Spleen (tissue), 11 donors: ENCODE measurements around the gene TMEM217. TPM values are rescaled to one million over a fixed set of nuclear protein-coding genes. Genes with fewer than 3 reads are reported as not detected.

Experiments
- DNase-seq: peaks from one replicate; pipeline ENCODE4 v3.0.0-alpha.2; 2020
- H3K27ac ChIP-seq, 8 donors: fragments of 200-600 bp; sonication (generic) in 7 of 8; 1 replicate in 4 of 8; 2 replicates in 4 of 8; pipeline versions ENCODE4 v1.5.0 to v1.8.0; 2016 to 2021; ENCODE audit warnings: inconsistent platforms in 4 of 8, mild to moderate bottlenecking in 4 of 8, moderate library complexity in 1 of 8
- H3K27me3 ChIP-seq, 7 donors: fragments of 200-600 bp; sonication (generic) in 6 of 7; replicated peaks in 1 of 7; 1 replicate in 4 of 7; 2 replicates in 3 of 7; pipeline versions ENCODE4 v1.5.0 to v1.8.0; 2016 to 2021; ENCODE audit warnings: inconsistent platforms in 3 of 7, mild to moderate bottlenecking in 1 of 7
- H3K36me3 ChIP-seq, 6 donors: fragments of 200-600 bp; sonication (generic) in 5 of 6; 1 replicate in 4 of 6; 2 replicates in 2 of 6; pipeline versions ENCODE4 v1.5.0 to v1.8.0; 2016 to 2021; ENCODE audit warnings: inconsistent platforms in 2 of 6
- H3K4me1 ChIP-seq, 6 donors: fragments of 200-600 bp; sonication (generic) in 5 of 6; 1 replicate in 3 of 6; 2 replicates in 3 of 6; pipeline versions ENCODE4 v1.5.0 to v1.8.0; 2016 to 2021; ENCODE audit warnings: inconsistent platforms in 3 of 6
- H3K4me3 ChIP-seq, 8 donors: fragments of 200-600 bp; sonication (generic) in 7 of 8; 1 replicate in 4 of 8; 2 replicates in 4 of 8; pipeline versions ENCODE4 v1.5.0 to v1.8.0; 2016 to 2021; ENCODE audit warnings: inconsistent platforms in 4 of 8, mild to moderate bottlenecking in 4 of 8, moderate library complexity in 2 of 8
- H3K9me3 ChIP-seq, 8 donors: fragments of 200-600 bp; sonication (generic) in 7 of 8; 1 replicate in 4 of 8; 2 replicates in 4 of 8; pipeline versions ENCODE4 v1.5.0 to v1.8.0; 2016 to 2021; ENCODE audit warnings: inconsistent platforms in 4 of 8
- POLR2A ChIP-seq, 3 donors: fragments of 450-650 bp; IDR thresholded peaks; one replicate each; pipeline ENCODE4 v1.5.1; 2017; ENCODE audit warnings: antibody characterized with exemption in 3 of 3, mild to moderate bottlenecking in 1 of 3
- POLR2AphosphoS5 ChIP-seq, 3 donors: sonication (generic); formaldehyde crosslinking; IDR thresholded peaks; one replicate each; pipeline ENCODE4 v1.5.1; 2017; ENCODE audit warnings: antibody characterized with exemption in 3 of 3
- WGBS, 5 donors: extraction: QIAGEN DNeasy Blood & Tissue Kit in 3 of 5; methylation state at CpG; one replicate each; pipeline versions ENCODE4 v1.1.5 to v1.1.7; 2013 to 2018; 5-methylcytosine and 5-hydroxymethylcytosine counted together
- intact Hi-C: fragments of 100-400 bp; cut with DNase I; formaldehyde crosslinking; loops from one replicate; pipeline ENCODE4 v1.15.0; 2023; ENCODE audit warnings: low total_unique reads
- polyA plus RNA-seq, 3 donors: library from polyadenylated mRNA; stranded (reverse); fragments of 200-250 nt; gene quantifications; one replicate each; pipeline ENCODE4 v1.2.1, GENCODE V29; 2013
- total RNA-seq, 7 donors: library from RNA; depleted of rRNA in 3 of 7; stranded (reverse); fragments of >200 nt in 3 of 7; fragmentation: NEBNext Ultra II Directional in 4 of 7; extraction: Animal tissue kit (Norgen Biotek cat#: 25700) in 4 of 7; gene quantifications; one replicate each; pipeline versions ENCODE4 v1.1.0 to v1.2.1, GENCODE V29; 2016 to 2021
- TF ChIP-seq, protein P1 (sequence below), 11 experiments: fragments of 200-600 bp in 7 of 11; fragments of 450-650 bp in 4 of 11; sonication (generic) in 4 of 11; IDR thresholded peaks in 8 of 11; conservative IDR thresholded peaks in 3 of 11; 1 replicate in 7 of 11; 2 replicates in 4 of 11; pipeline versions ENCODE4 v1.4.0 to v1.8.0; 2016 to 2021; ENCODE audit warnings: antibody characterized with exemption in 11 of 11, inconsistent platforms in 4 of 11, mild to moderate bottlenecking in 1 of 11
- donor health status: healthy with polysubstance abuse.
- donor health status: DM: no; HTN: no; CAD: no; lungs with moderate emphysema.
- donor health status: DM: no; HTN: no; CAD: no.
- donor health status: Bipolar disorder and iron deficiency.
- donor health status: healthy.
- donor health status: DM: no; HTN: no; CAD: no.
- donor health status: DM: yes; HTN: yes; CAD: no.

Gene TMEM217
- total and polyA plus RNA-seq, 10 donors, result 0.32 to 2.3 (median 0.83) TPM; not detected in 2

DNA sequence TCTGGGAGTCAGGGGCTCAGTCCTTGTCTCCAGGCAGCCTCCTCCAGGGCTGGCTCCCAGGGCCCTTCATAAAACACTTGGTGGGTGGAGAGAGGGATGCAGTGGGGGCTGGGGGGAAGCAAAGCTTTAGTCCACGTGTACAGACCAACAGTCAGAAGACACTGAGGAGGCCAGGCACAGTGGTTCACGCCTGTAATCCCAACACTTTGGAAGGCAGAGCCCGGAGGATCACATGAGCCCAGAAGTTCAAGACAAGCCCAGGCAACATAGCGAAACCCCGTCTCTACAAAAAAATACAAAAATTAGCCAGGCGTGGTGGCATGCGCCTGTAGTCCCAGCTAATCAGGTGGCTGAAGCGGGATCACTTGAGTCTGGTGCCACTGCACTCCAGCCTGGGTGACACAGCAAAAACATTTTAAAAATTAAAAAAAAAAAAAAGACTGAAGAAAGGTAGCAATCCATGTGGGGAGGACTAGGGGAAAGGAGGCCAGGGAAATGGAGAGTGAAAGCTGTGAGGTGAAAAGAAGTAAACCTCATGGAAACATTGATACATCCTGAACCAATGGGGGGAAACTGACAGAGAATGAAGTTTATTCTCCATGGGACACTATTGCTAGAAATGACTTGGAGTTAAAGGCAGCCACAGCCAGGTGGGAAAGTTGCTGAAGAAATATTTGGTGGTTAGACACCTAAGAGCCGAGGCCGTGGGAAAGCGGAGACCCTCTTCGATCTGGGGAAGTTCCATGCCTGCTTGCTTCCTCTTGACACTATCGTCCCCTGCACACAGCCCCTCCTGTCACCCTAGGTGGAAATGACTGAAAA lies 52.6 kb downstream of the TMEM217 start:
- Histone ChIP-seq H3K4me3 (no peak overlapping the region), H3K36me3 (no peaks in the 10 kb centered on the region), H3K27ac (peak overlapping the region in 1 of 8 donors; percentile 32), H3K4me1 (peaks cover 3 to 78% (median 41%) of the 10 kb centered on the region in 6 donors), H3K9me3 (no peaks in the 10 kb centered on the region), H3K27me3 (no peaks in the 10 kb centered on the region)
- intact Hi-C loops, result no loop called here
- no peak for TF ChIP-seq POLR2A (IDR thresholded peaks at IDR 0.05)
- TF ChIP-seq POLR2AphosphoS5 (IDR thresholded peaks at IDR 0.05), result no peak
- TF ChIP-seq, protein P1, sequence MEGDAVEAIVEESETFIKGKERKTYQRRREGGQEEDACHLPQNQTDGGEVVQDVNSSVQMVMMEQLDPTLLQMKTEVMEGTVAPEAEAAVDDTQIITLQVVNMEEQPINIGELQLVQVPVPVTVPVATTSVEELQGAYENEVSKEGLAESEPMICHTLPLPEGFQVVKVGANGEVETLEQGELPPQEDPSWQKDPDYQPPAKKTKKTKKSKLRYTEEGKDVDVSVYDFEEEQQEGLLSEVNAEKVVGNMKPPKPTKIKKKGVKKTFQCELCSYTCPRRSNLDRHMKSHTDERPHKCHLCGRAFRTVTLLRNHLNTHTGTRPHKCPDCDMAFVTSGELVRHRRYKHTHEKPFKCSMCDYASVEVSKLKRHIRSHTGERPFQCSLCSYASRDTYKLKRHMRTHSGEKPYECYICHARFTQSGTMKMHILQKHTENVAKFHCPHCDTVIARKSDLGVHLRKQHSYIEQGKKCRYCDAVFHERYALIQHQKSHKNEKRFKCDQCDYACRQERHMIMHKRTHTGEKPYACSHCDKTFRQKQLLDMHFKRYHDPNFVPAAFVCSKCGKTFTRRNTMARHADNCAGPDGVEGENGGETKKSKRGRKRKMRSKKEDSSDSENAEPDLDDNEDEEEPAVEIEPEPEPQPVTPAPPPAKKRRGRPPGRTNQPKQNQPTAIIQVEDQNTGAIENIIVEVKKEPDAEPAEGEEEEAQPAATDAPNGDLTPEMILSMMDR (IDR thresholded peaks at IDR 0.05 in 8 of 11, conservative IDR thresholded peaks at IDR 0.05 in 3 of 11), result no peak
- 47 to 64% (median 60%) methylated on average over 13 of the region's 13 CpGs for WGBS, 5 donors
- no peak for DNase-seq

DNA sequence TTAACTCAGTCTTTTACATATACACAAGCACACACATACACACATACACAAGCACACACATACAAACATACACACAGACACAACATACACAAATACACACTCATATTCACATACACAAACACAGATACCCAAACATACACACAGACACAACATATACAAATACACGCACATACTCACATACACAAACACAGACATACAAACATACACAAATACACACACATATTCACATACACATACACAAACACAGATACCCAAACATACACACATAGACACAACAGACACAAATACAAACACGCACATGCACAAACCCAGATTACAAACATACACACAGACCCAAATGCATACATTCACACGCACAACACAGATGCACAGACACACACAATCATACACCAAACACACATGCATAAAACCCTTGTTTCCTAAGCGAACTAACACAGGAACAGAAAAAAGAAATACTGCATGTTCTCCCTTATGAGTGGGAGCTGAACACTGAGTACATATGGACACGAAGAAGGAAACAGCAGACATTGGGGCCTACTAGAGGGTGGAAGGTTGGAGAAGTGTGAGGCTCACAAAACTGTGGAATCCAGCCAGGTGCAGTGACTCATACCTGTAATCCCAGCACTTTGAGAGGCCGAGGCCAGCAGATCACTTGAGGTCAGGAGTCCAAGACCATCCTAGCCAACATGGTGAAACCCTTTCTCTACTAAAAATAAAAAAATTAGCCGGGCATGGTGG lies 53.8 kb downstream of the TMEM217 start:
- H3K9me3 ChIP-seq, result no peaks in the 10 kb centered on the region
- no peak overlapping the region for H3K4me3 ChIP-seq
- no peaks in the 10 kb centered on the region for H3K27me3 ChIP-seq
- H3K27ac ChIP-seq, result no peak overlapping the region
- DNase-seq, result no peak
- intact Hi-C loops, result no loop called here
- 79 to 88% (median 86%) methylated on average over 7 of the region's 7 CpGs for WGBS, 5 donors
- no peaks in the 10 kb centered on the region for H3K36me3 ChIP-seq
- TF ChIP-seq, protein P1 (IDR thresholded peaks at IDR 0.05 in 8 of 11, conservative IDR thresholded peaks at IDR 0.05 in 3 of 11), result no peak
- TF ChIP-seq POLR2A (IDR thresholded peaks at IDR 0.05) (no peak), POLR2AphosphoS5 (IDR thresholded peaks at IDR 0.05) (no peak)
- H3K4me1 ChIP-seq, result peaks cover 3 to 66% (median 33%) of the 10 kb centered on the region in 6 donors

DNA sequence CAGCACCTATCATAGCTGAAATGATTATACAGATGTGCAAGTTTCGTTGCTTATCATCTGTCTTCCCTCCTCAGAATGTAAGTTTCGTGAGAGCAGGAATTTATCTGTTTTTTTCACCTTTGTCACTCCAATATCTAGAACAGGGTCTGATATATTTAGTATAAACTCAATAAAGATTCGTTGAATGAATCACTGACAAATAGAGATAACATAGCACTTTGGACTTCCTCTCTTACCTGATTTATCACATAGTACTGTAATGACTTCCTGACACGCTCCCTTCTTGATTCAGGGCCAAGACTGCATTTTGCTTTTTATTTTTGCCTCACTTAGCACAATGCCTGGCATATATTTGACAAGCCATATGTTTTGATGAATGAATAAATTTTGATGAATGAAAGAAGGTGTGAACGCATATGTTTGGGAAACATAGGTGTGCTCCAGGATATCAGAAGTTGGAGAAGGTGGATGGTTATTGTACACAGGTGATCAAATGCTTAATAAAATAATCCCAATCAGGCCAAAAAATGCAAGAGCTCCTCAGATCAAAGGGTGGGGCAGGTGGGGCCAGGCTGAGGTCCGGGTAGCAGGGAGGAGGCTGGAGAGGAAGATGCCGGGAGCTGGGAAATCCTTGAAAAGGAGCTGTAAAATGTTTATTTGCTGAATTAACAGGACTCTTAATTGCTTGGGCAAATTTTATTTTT lies 55.0 kb downstream of the TMEM217 start:
- DNase-seq, result no peak
- Histone ChIP-seq H3K9me3 (no peaks in the 10 kb centered on the region), H3K27me3 (no peaks in the 10 kb centered on the region), H3K27ac (peak overlapping the region in 3 of 8 donors; percentile 5 to 46 (median 28)), H3K36me3 (no peaks in the 10 kb centered on the region), H3K4me1 (peaks cover 3 to 54% (median 26%) of the 10 kb centered on the region in 6 donors), H3K4me3 (no peak overlapping the region)
- intact Hi-C loops, result no loop called here
- TF ChIP-seq, protein P1 (IDR thresholded peaks at IDR 0.05 in 8 of 11, conservative IDR thresholded peaks at IDR 0.05 in 3 of 11), result no peak
- no peak for TF ChIP-seq POLR2A (IDR thresholded peaks at IDR 0.05)
- no peak for TF ChIP-seq POLR2AphosphoS5 (IDR thresholded peaks at IDR 0.05)
- 34 to 48% (median 47%) methylated on average over 7 of the region's 7 CpGs for WGBS, 5 donors
